Neural cell (in vitro differentiated cells): ENCODE data around the gene RBM25. TPM values are rescaled to one million over a fixed set of nuclear protein-coding genes. Genes with fewer than 3 reads are reported as not detected.
"Not testable (repeated sequence)": the region's sequence is repeated elsewhere in the genome, so short reads cannot be mapped to it uniquely, and the experiment has no call there.

Experiments used
- H2AFZ ChIP-seq: fragments of 200-600, 300-800 bp; sonication (generic), shearing (Covaris generic); 2 replicates; pipeline ENCODE4 v1.6.0; 2014; ENCODE audit warnings: low read depth, mild to moderate bottlenecking, antibody characterized with exemption, low read length, moderate library complexity
- H3F3A ChIP-seq: fragments of 200-600 bp; shearing (Covaris generic); 2 replicates; pipeline ENCODE4 v1.6.1; 2016; ENCODE audit warnings: mild to moderate bottlenecking, moderate library complexity, mixed read lengths, antibody characterized with exemption, low read length; ENCODE audit not compliant: insufficient read depth, poor library complexity, severe bottlenecking
- H3K27ac ChIP-seq: fragments of 200-600, 300-800 bp; sonication (generic), shearing (Covaris generic); 2 replicates; pipeline ENCODE4 v1.5.1; 2014; ENCODE audit warnings: mild to moderate bottlenecking, low read length, moderate library complexity
- H3K27me3 ChIP-seq: fragments of 300-800, 200-600 bp; sonication (generic), shearing (Covaris generic); 2 replicates; pipeline ENCODE4 v1.6.0; 2014; ENCODE audit warnings: mild to moderate bottlenecking, low read depth, low read length, moderate library complexity; ENCODE audit not compliant: insufficient read depth
- H3K36me3 ChIP-seq: fragments of 300-800, 200-600 bp; sonication (generic), shearing (Covaris generic); 2 replicates; pipeline ENCODE4 v1.5.1; 2014; ENCODE audit warnings: mild to moderate bottlenecking, antibody characterized with exemption, low read length, moderate library complexity; ENCODE audit not compliant: insufficient read depth
- H3K4me2 ChIP-seq: fragments of 300-800, 200-600 bp; sonication (generic), shearing (Covaris generic); 2 replicates; pipeline ENCODE4 v1.6.0; 2014; ENCODE audit warnings: mild to moderate bottlenecking, low read length
- H3K4me3 ChIP-seq: fragments of 300-800, 200-600 bp; sonication (generic), shearing (Covaris generic); 2 replicates; pipeline ENCODE4 v1.5.1; 2014; ENCODE audit warnings: mild to moderate bottlenecking, low read length, moderate library complexity
- H3K79me2 ChIP-seq: fragments of 200-600 bp; shearing (Covaris generic); replicated peaks from 2 replicates; pipeline ENCODE4 v1.6.0; 2014; ENCODE audit warnings: mild to moderate bottlenecking, low read length, moderate library complexity; ENCODE audit not compliant: insufficient read depth
- H3K9ac ChIP-seq: fragments of 300-800, 200-600 bp; sonication (generic), shearing (Covaris generic); 2 replicates; pipeline ENCODE4 v1.6.1; 2016; ENCODE audit warnings: mild to moderate bottlenecking, low read length, mixed read lengths
- H3K9me2 ChIP-seq: fragments of 200-600 bp; shearing (Covaris generic); 2 replicates; pipeline ENCODE4 v1.6.1; 2016; ENCODE audit warnings: mild to moderate bottlenecking, low read length, mixed read lengths; ENCODE audit not compliant: insufficient read depth
- H3K9me3 ChIP-seq: fragments of 200-600, 300-800 bp; sonication (generic), shearing (Covaris generic); 2 replicates; pipeline ENCODE4 v1.6.1; 2016; ENCODE audit warnings: mild to moderate bottlenecking, mixed run types, low read length, moderate library complexity, mixed read lengths
- H4K20me1 ChIP-seq: fragments of 200-600 bp; shearing (Covaris generic); 2 replicates; pipeline ENCODE4 v1.6.1; 2016; ENCODE audit warnings: mild to moderate bottlenecking, mixed run types; ENCODE audit not compliant: insufficient read depth
- EP300 ChIP-seq: fragments of 450-650 bp; conservative IDR thresholded peaks from 2 replicates; pipeline ENCODE4 v1.6.1; 2014; ENCODE audit warnings: antibody characterized with exemption, mild to moderate bottlenecking, moderate library complexity; ENCODE audit not compliant: poor library complexity, severe bottlenecking
- EZH2 ChIP-seq: fragments of 200-600, 300-800 bp; shearing (Covaris generic), sonication (generic); IDR thresholded peaks from 2 replicates; pipeline ENCODE4 v1.6.1; 2014; ENCODE audit warnings: antibody characterized with exemption, low read length, borderline replicate concordance, mild to moderate bottlenecking; ENCODE audit not compliant: insufficient read depth, poor library complexity, severe bottlenecking
- MXI1 ChIP-seq: fragments of 450-650 bp; conservative IDR thresholded peaks from 2 replicates; pipeline ENCODE4 v1.6.1; 2014; ENCODE audit warnings: antibody characterized with exemption, mild to moderate bottlenecking; ENCODE audit not compliant: poor library complexity, severe bottlenecking
- POLR2AphosphoS5 ChIP-seq: IDR thresholded peaks from 2 replicates; pipeline ENCODE4 v1.6.1; 2012
- RAD21 ChIP-seq: fragments of 450-650 bp; conservative IDR thresholded peaks from 2 replicates; pipeline ENCODE4 v1.6.1; 2014; ENCODE audit warnings: antibody characterized with exemption, mild to moderate bottlenecking, moderate library complexity
- REST ChIP-seq: IDR thresholded peaks from 2 replicates; pipeline ENCODE4 v1.6.1; 2012; ENCODE audit warnings: borderline replicate concordance
- SMC3 ChIP-seq: fragments of 450-650 bp; conservative IDR thresholded peaks from 2 replicates; pipeline ENCODE4 v1.6.1; 2014; ENCODE audit warnings: antibody characterized with exemption, mild to moderate bottlenecking, moderate library complexity; ENCODE audit not compliant: poor library complexity
- TAF1 ChIP-seq: IDR thresholded peaks from 2 replicates; pipeline ENCODE4 v1.6.1; 2012; ENCODE audit warnings: low read depth
- polyA minus RNA-seq: library from RNA; depleted of rRNA, polyadenylated mRNA; stranded (reverse); fragments of >200 nt; gene quantifications from 2 replicates; pipeline ENCODE4 v1.2.3, GENCODE V29; 2014
- polyA plus RNA-seq: library from polyadenylated mRNA; depleted of rRNA; stranded (reverse); fragments of >200 nt; gene quantifications from 2 replicates; pipeline ENCODE4 v1.2.3, GENCODE V29; 2014
- TF ChIP-seq, protein P1 (sequence below): fragments of 450-650 bp; IDR thresholded peaks from 2 replicates; pipeline ENCODE4 v1.5.1; 2014; ENCODE audit warnings: antibody characterized with exemption, mild to moderate bottlenecking, moderate library complexity; ENCODE audit not compliant: poor library complexity, severe bottlenecking

Gene RBM25
- polyA plus RNA-seq = 172 and 206 TPM in 2 replicates
- 112 and 152 TPM in 2 replicates for polyA minus RNA-seq

- H3K27me3 ChIP-seq = no peaks in the 10 kb centered on the region
- peaks cover 43% of the 10 kb centered on the region for H3K79me2 ChIP-seq
- peak within 1 kb of the TSS; percentile 96 for H3K27ac ChIP-seq
- TF ChIP-seq MXI1 = peak; percentile 83
- TF ChIP-seq POLR2AphosphoS5 = peak; percentile 99
- TF ChIP-seq EP300 = peak; percentile 76
- TF ChIP-seq EZH2 = no peak
- peak; percentile 17 for TF ChIP-seq RAD21
- TF ChIP-seq TAF1 = peak; percentile 97
- TF ChIP-seq SMC3 = peak; percentile 28
- TF ChIP-seq, protein P1, sequence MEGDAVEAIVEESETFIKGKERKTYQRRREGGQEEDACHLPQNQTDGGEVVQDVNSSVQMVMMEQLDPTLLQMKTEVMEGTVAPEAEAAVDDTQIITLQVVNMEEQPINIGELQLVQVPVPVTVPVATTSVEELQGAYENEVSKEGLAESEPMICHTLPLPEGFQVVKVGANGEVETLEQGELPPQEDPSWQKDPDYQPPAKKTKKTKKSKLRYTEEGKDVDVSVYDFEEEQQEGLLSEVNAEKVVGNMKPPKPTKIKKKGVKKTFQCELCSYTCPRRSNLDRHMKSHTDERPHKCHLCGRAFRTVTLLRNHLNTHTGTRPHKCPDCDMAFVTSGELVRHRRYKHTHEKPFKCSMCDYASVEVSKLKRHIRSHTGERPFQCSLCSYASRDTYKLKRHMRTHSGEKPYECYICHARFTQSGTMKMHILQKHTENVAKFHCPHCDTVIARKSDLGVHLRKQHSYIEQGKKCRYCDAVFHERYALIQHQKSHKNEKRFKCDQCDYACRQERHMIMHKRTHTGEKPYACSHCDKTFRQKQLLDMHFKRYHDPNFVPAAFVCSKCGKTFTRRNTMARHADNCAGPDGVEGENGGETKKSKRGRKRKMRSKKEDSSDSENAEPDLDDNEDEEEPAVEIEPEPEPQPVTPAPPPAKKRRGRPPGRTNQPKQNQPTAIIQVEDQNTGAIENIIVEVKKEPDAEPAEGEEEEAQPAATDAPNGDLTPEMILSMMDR = peak; percentile 27
- peak; percentile 92 for TF ChIP-seq REST
- peak within 1 kb of the TSS; percentile 99 for H3K9ac ChIP-seq
- peak within 1 kb of the TSS; percentile 96 for H3K4me2 ChIP-seq
- H3F3A ChIP-seq = peaks cover 12% of the 10 kb centered on the region
- peak within 1 kb of the TSS; percentile 99 for H3K4me3 ChIP-seq
- peaks cover 7% of the 10 kb centered on the region for H4K20me1 ChIP-seq
- no peaks in the 10 kb centered on the region for H3K9me2 ChIP-seq
- H3K9me3 ChIP-seq = no peaks in the 10 kb centered on the region
- H3K36me3 ChIP-seq = no peaks in the 10 kb centered on the region
- H2AFZ ChIP-seq = peak within 1 kb of the TSS; percentile 84
Measured at GRCh38 chr14:73058224-73058921, at the start of gene RBM25. TSS of gene RBM25 (plus strand) at chr14:73058534. CDS start at chr14:73071642, 13,108 bp downstream.

DNA sequence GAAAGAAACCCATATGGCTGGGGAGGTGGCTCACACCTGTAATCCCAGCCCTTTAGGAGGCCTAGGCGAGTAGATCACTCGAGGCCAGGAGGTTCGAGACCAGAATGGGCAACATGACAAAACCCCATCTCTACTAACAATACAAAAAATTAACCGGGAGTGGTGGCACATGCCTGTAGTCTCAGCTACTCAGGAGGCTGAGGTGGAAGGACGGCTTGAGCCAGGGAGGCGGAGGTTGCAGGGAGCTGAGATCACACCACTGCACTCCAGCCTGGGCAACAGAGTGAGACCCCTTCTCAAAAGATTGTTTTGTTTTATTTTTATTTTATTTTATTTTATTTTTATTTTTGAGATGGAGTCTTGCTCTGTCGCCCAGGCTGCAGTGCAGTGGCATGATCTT, 47.1 kb upstream of the RBM25 start:
- not testable (repeated sequence) for H4K20me1 ChIP-seq, H3K79me2 ChIP-seq

More for the DNA sequence above, 47.1 kb upstream of the RBM25 start:
- not testable (repeated sequence) for H3K4me2 ChIP-seq, H3K27ac ChIP-seq, H3K9ac ChIP-seq, H3K9me3 ChIP-seq, H3K4me3 ChIP-seq, H3K27me3 ChIP-seq, H3K9me2 ChIP-seq, H3F3A ChIP-seq, H3K36me3 ChIP-seq, H2AFZ ChIP-seq
